GM12878 (cell line): ENCODE measurements around the gene GLUL. TPM values are rescaled to one million over a fixed set of nuclear protein-coding genes. Genes with fewer than 3 reads are reported as not detected.

Source experiments
- ATAC-seq: fragments of 200-7000 bp; cut with Tn5 transposase; 3 replicates; pipeline ENCODE4 v1.9.1; 2020; ENCODE audit warnings: mild to moderate bottlenecking, moderate library complexity
- BruUV-seq: library from RNA; stranded (reverse); fragments of 400-500 nt; replicated peaks from 2 replicates; lab custom pipeline; 2021; lab: Mats Ljungman, UMichigan
- CTCF ChIA-PET: fragments of 300-600 bp; sonication (Branson Sonifier 250); formaldehyde crosslinking; extraction: SDS; loops from one replicate; lab custom pipeline; 2021; ENCODE audit warnings: inconsistent platforms; lab: Yijun Ruan, JAX
- POLR2A ChIA-PET: fragments of 350-600 bp; formaldehyde crosslinking; extraction: SDS; loops from one replicate; lab custom pipeline; 2021; ENCODE audit warnings: inconsistent platforms; lab: Charles Lee
- RAD21 ChIA-PET: fragments of 300-600 bp; sonication (Branson Sonifier 250); formaldehyde crosslinking; loops from one replicate; lab custom pipeline; 2023; ENCODE audit warnings: antibody characterized with exemption; ENCODE audit not compliant: unreplicated experiment; lab: Charles Lee
- SMC1A ChIA-PET: fragments of 300-600 bp; sonication (Branson Sonifier 250); formaldehyde crosslinking; loops from one replicate; lab custom pipeline; 2023; ENCODE audit not compliant: unreplicated experiment, uncharacterized antibody; lab: Charles Lee
- DNase-seq: peaks from one replicate; pipeline ENCODE4 v3.0.0-alpha.2; 2011; ENCODE audit warnings: low read depth, low spot score
- FAIRE-seq: peaks from 3 replicates; lab custom pipeline; 2011; peaks lifted over from hg19 to GRCh38; lab: Jason Lieb, UNC
- H2AFZ ChIP-seq: 2 replicates; pipeline ENCODE4 v1.6.0; 2011; ENCODE audit warnings: low read depth, low read length, control low read depth; ENCODE audit not compliant: control insufficient read depth
- H3K27ac ChIP-seq: 2 replicates; pipeline ENCODE4 v1.5.1; 2011; ENCODE audit warnings: control low read depth; ENCODE audit not compliant: control insufficient read depth, insufficient read depth
- H3K27me3 ChIP-seq, 2 experiments: replicated peaks in 1 of 2; 2 replicates each; pipeline versions ENCODE4 v1.6.0 to v1.6.1; 2011; ENCODE audit warnings: low read length in 1 of 2; ENCODE audit not compliant: control insufficient read depth in 2 of 2, insufficient read depth in 2 of 2
- H3K36me3 ChIP-seq, 2 experiments: 2 replicates each; pipeline ENCODE4 v1.5.1; 2011; ENCODE audit warnings: low read length in 1 of 2; ENCODE audit not compliant: control insufficient read depth in 2 of 2, insufficient read depth in 2 of 2
- H3K4me1 ChIP-seq: 2 replicates; pipeline ENCODE4 v1.6.1; 2011; ENCODE audit warnings: mild to moderate bottlenecking, low read length, moderate library complexity, mixed read lengths; ENCODE audit not compliant: control insufficient read depth, insufficient read depth
- H3K4me2 ChIP-seq: 2 replicates; pipeline ENCODE4 v1.6.0; 2011; ENCODE audit warnings: control low read depth; ENCODE audit not compliant: control insufficient read depth, insufficient read depth
- H3K4me3 ChIP-seq: fragments of 200-600 bp; sonication (generic); 2 replicates; pipeline ENCODE4 v1.5.1; 2016
- H3K79me2 ChIP-seq: 2 replicates; pipeline ENCODE4 v1.6.0; 2011; ENCODE audit warnings: low read length; ENCODE audit not compliant: control insufficient read depth, insufficient read depth
- H3K9ac ChIP-seq: 2 replicates; pipeline ENCODE4 v1.8.0; 2011; ENCODE audit warnings: low read length, control low read depth, mixed read lengths; ENCODE audit not compliant: control insufficient read depth, insufficient read depth
- H3K9me3 ChIP-seq: replicated peaks from 3 replicates; pipeline ENCODE4 v1.5.1; 2011; ENCODE audit warnings: mild to moderate bottlenecking, low read length; ENCODE audit not compliant: control insufficient read depth, insufficient read depth
- H4K20me1 ChIP-seq: 2 replicates; pipeline ENCODE4 v1.6.0; 2011; ENCODE audit not compliant: control insufficient read depth, insufficient read depth
- BACH1 ChIP-seq: fragments of 450-650 bp; IDR thresholded peaks from 2 replicates; pipeline ENCODE4 v1.6.1; 2017; ENCODE audit warnings: mild to moderate bottlenecking, borderline replicate concordance
- MTA3 ChIP-seq: IDR thresholded peaks from 2 replicates; pipeline ENCODE4 v1.6.1; 2012; ENCODE audit warnings: low read length, inconsistent platforms, borderline replicate concordance
- NRF1 ChIP-seq: conservative IDR thresholded peaks from 2 replicates; pipeline ENCODE4 v1.6.1; 2011; ENCODE audit warnings: mild to moderate bottlenecking, low read depth, low read length, improper control_type of control experiment
- STAT1 ChIP-seq: fragments of 450-650 bp; conservative IDR thresholded peaks from 2 replicates; pipeline ENCODE4 v1.6.1; 2014; ENCODE audit warnings: antibody characterized with exemption, mild to moderate bottlenecking
- WGBS: methylation state at CpG from one replicate; pipeline ENCODE4 v1.1.6; 2016; ENCODE audit warnings: low lambda C conversion rate; ENCODE audit not compliant: insufficient replicate concordance, insufficient coverage; ENCODE audit errors: missing lambda C conversion rate; 5-methylcytosine and 5-hydroxymethylcytosine counted together
- in situ Hi-C: fragments of 300-500 bp; cut with MboI; formaldehyde crosslinking; loops from 9 replicates; pipeline ENCODE4 v1.14.3; 2018; ENCODE audit warnings: mixed read lengths
- intact Hi-C: fragments of 100-400 bp; cut with micrococcal nuclease; formaldehyde crosslinking; loops from one replicate; pipeline ENCODE4 v1.14.2; 2022; ENCODE audit not compliant: unreplicated experiment
- polyA plus RNA-seq, 11 experiments: library from polyadenylated mRNA; depleted of rRNA in 4 of 11; unstranded in 6 of 11; stranded (reverse) in 5 of 11; fragments of >200 nt; fragmentation: Nextera tagmentation in 4 of 11; fragmentation: Illumina TruSeq in 1 of 11; extraction: Ambion mirVana in 4 of 11; extraction: Trizol in 1 of 11; gene quantifications; 1 replicate in 1 of 11; 2 replicates in 10 of 11; pipeline versions ENCODE4 v1.2.1 to v1.2.3, GENCODE V29; 2011 to 2016; ENCODE audit warnings: inconsistent platforms in 2 of 11, missing spikeins in 2 of 11, low read depth in 1 of 11
- total RNA-seq, 4 experiments: library from RNA; depleted of rRNA in 3 of 4; stranded (reverse); fragments of >200 nt in 3 of 4; fragmentation: Illumina TruSeq in 1 of 4; extraction: Trizol in 1 of 4; gene quantifications; 2 replicates each; pipeline versions ENCODE4 v1.2.1 to v1.2.3, GENCODE V29; 2013 to 2021
- TF ChIP-seq, protein P1 (sequence below): fragments of 450-650 bp; formaldehyde crosslinking; IDR thresholded peaks from 2 replicates; pipeline ENCODE4 v1.5.0; 2022; ENCODE audit warnings: mild to moderate bottlenecking, missing genetic modification characterization
- TF ChIP-seq, protein P2 (sequence below): fragments of 450-650 bp; IDR thresholded peaks from 2 replicates; pipeline ENCODE4 v1.6.1; 2017; ENCODE audit warnings: mild to moderate bottlenecking, low read depth, inconsistent platforms; ENCODE audit not compliant: poor library complexity, severe bottlenecking
- TF ChIP-seq, protein P3 (sequence below): fragments of 450-650 bp; IDR thresholded peaks from 2 replicates; pipeline ENCODE4 v1.6.1; 2017; ENCODE audit warnings: antibody characterized with exemption, mild to moderate bottlenecking, moderate library complexity

Gene GLUL
- total and polyA plus RNA-seq, 10 of the 15 experiments (the other 5 are each of a cell fraction or from before 2014, with no cell fraction given), result 2.3 to 392 (median 164) TPM

DNA sequence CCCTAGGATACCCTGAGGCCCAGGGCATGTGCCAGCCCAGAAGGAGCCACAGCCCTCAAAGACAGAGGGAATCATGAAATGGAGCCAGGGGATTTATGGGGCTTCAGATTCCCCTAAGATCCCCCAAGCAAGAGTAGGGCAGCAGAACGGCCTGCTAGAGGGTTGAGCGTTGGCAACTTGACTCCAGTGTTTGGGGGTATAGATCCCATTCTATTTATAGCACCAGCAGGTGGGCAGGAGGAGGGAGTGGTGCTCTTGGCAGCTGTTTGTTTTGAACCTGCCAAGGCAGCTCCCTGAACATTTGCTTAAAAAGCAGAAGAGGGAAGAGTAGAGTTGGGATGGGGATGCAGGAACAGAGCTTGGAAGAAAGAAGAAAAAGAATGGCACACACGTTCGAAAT is 33.7 kb downstream of the GLUL start (continued):
- TF ChIP-seq, protein P1, sequence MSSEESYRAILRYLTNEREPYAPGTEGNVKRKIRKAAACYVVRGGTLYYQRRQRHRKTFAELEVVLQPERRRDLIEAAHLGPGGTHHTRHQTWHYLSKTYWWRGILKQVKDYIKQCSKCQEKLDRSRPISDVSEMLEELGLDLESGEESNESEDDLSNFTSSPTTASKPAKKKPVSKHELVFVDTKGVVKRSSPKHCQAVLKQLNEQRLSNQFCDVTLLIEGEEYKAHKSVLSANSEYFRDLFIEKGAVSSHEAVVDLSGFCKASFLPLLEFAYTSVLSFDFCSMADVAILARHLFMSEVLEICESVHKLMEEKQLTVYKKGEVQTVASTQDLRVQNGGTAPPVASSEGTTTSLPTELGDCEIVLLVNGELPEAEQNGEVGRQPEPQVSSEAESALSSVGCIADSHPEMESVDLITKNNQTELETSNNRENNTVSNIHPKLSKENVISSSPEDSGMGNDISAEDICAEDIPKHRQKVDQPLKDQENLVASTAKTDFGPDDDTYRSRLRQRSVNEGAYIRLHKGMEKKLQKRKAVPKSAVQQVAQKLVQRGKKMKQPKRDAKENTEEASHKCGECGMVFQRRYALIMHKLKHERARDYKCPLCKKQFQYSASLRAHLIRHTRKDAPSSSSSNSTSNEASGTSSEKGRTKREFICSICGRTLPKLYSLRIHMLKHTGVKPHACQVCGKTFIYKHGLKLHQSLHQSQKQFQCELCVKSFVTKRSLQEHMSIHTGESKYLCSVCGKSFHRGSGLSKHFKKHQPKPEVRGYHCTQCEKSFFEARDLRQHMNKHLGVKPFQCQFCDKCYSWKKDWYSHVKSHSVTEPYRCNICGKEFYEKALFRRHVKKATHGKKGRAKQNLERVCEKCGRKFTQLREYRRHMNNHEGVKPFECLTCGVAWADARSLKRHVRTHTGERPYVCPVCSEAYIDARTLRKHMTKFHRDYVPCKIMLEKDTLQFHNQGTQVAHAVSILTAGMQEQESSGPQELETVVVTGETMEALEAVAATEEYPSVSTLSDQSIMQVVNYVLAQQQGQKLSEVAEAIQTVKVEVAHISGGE, result no peak
- no peak for TF ChIP-seq STAT1

DNA sequence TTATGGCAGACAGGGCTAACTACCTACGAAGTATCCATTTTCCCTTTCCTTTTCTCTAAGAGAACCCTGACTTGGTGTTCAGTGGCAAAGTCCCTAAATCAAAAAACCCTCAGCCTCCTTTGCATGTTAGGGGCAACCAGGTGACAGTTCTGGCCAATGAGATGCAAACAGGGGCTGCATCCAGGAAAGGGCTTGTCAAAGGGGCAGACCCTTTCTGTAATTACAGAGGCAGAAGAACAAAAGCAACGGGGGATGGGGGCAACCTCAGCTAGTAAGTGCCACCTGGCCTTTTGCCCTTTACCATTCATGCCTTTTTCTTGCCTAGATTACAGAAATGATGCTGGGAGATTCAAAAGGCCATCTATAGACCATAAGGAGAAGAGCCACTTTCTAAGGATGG is 34.4 kb downstream of the GLUL start:
- CTCF ChIA-PET, result no interaction called here
- H2AFZ ChIP-seq, result no peak overlapping the region
- no peak overlapping the region for H3K4me3 ChIP-seq
- ATAC-seq (no peak), FAIRE-seq (no peak), DNase-seq (no peak)
- H3K27me3 ChIP-seq, result no peaks in the 10 kb centered on the region
- no TSS peak for BruUV-seq
- H3K9ac ChIP-seq, result no peak overlapping the region
- H3K4me1 ChIP-seq, result no peaks in the 10 kb centered on the region
- in situ Hi-C loops (no loop called here), intact Hi-C loops (no loop called here)
- no peak overlapping the region for H3K4me2 ChIP-seq
- SMC1A ChIA-PET, result no interaction called here
- TF ChIP-seq MTA3, result no peak
- TF ChIP-seq BACH1, result no peak
- TF ChIP-seq, protein P2, sequence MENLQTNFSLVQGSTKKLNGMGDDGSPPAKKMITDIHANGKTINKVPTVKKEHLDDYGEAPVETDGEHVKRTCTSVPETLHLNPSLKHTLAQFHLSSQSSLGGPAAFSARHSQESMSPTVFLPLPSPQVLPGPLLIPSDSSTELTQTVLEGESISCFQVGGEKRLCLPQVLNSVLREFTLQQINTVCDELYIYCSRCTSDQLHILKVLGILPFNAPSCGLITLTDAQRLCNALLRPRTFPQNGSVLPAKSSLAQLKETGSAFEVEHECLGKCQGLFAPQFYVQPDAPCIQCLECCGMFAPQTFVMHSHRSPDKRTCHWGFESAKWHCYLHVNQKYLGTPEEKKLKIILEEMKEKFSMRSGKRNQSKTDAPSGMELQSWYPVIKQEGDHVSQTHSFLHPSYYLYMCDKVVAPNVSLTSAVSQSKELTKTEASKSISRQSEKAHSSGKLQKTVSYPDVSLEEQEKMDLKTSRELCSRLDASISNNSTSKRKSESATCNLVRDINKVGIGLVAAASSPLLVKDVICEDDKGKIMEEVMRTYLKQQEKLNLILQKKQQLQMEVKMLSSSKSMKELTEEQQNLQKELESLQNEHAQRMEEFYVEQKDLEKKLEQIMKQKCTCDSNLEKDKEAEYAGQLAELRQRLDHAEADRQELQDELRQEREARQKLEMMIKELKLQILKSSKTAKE, result no peak
- TF ChIP-seq, protein P3, sequence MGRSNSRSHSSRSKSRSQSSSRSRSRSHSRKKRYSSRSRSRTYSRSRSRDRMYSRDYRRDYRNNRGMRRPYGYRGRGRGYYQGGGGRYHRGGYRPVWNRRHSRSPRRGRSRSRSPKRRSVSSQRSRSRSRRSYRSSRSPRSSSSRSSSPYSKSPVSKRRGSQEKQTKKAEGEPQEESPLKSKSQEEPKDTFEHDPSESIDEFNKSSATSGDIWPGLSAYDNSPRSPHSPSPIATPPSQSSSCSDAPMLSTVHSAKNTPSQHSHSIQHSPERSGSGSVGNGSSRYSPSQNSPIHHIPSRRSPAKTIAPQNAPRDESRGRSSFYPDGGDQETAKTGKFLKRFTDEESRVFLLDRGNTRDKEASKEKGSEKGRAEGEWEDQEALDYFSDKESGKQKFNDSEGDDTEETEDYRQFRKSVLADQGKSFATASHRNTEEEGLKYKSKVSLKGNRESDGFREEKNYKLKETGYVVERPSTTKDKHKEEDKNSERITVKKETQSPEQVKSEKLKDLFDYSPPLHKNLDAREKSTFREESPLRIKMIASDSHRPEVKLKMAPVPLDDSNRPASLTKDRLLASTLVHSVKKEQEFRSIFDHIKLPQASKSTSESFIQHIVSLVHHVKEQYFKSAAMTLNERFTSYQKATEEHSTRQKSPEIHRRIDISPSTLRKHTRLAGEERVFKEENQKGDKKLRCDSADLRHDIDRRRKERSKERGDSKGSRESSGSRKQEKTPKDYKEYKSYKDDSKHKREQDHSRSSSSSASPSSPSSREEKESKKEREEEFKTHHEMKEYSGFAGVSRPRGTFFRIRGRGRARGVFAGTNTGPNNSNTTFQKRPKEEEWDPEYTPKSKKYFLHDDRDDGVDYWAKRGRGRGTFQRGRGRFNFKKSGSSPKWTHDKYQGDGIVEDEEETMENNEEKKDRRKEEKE, result no peak
- no peak for TF ChIP-seq NRF1
- no peak for TF ChIP-seq STAT1
- RAD21 ChIA-PET, result no interaction called here
- no peaks in the 10 kb centered on the region for H3K36me3 ChIP-seq
- WGBS, result 15% methylated on average over 2 of the region's 2 CpGs
- POLR2A ChIA-PET, result interaction anchor here (0.6 kb wide), 1 partner anchor 40 kb away, joined by 7 read pairs; no protein-coding TSS in a partner anchor
- H4K20me1 ChIP-seq, result no peaks in the 10 kb centered on the region
- H3K79me2 ChIP-seq, result no peaks in the 10 kb centered on the region
- H3K27ac ChIP-seq, result no peak overlapping the region
- no peaks in the 10 kb centered on the region for H3K9me3 ChIP-seq
